GM12878 (cell line): ENCODE results near the gene CYP1A2. TPM values are rescaled to one million over a fixed set of nuclear protein-coding genes. Genes with fewer than 3 reads are reported as not detected.

Experiments
- ATAC-seq: fragments of 200-7000 bp; cut with Tn5 transposase; 3 replicates; pipeline ENCODE4 v1.9.1; 2020; ENCODE audit warnings: mild to moderate bottlenecking, moderate library complexity
- BruUV-seq: library from RNA; stranded (reverse); fragments of 400-500 nt; replicated peaks from 2 replicates; lab custom pipeline; 2021; lab: Mats Ljungman, UMichigan
- CTCF ChIA-PET: fragments of 300-600 bp; sonication (Branson Sonifier 250); formaldehyde crosslinking; extraction: SDS; loops from one replicate; lab custom pipeline; 2021; ENCODE audit warnings: inconsistent platforms; lab: Yijun Ruan, JAX
- POLR2A ChIA-PET: fragments of 350-600 bp; formaldehyde crosslinking; extraction: SDS; loops from one replicate; lab custom pipeline; 2021; ENCODE audit warnings: inconsistent platforms; lab: Charles Lee
- RAD21 ChIA-PET: fragments of 300-600 bp; sonication (Branson Sonifier 250); formaldehyde crosslinking; loops from one replicate; lab custom pipeline; 2023; ENCODE audit warnings: antibody characterized with exemption; ENCODE audit not compliant: unreplicated experiment; lab: Charles Lee
- SMC1A ChIA-PET: fragments of 300-600 bp; sonication (Branson Sonifier 250); formaldehyde crosslinking; loops from one replicate; lab custom pipeline; 2023; ENCODE audit not compliant: unreplicated experiment, uncharacterized antibody; lab: Charles Lee
- DNase-seq: peaks from one replicate; pipeline ENCODE4 v3.0.0-alpha.2; 2011; ENCODE audit warnings: low read depth, low spot score
- FAIRE-seq: peaks from 3 replicates; lab custom pipeline; 2011; peaks lifted over from hg19 to GRCh38; lab: Jason Lieb, UNC
- H2AFZ ChIP-seq: 2 replicates; pipeline ENCODE4 v1.6.0; 2011; ENCODE audit warnings: low read depth, low read length, control low read depth; ENCODE audit not compliant: control insufficient read depth
- H3K27ac ChIP-seq: 2 replicates; pipeline ENCODE4 v1.5.1; 2011; ENCODE audit warnings: control low read depth; ENCODE audit not compliant: control insufficient read depth, insufficient read depth
- H3K27me3 ChIP-seq, 2 experiments: replicated peaks in 1 of 2; 2 replicates each; pipeline versions ENCODE4 v1.6.0 to v1.6.1; 2011; ENCODE audit warnings: low read length in 1 of 2; ENCODE audit not compliant: control insufficient read depth in 2 of 2, insufficient read depth in 2 of 2
- H3K36me3 ChIP-seq, 2 experiments: 2 replicates each; pipeline ENCODE4 v1.5.1; 2011; ENCODE audit warnings: low read length in 1 of 2; ENCODE audit not compliant: control insufficient read depth in 2 of 2, insufficient read depth in 2 of 2
- H3K4me1 ChIP-seq: 2 replicates; pipeline ENCODE4 v1.6.1; 2011; ENCODE audit warnings: mild to moderate bottlenecking, low read length, moderate library complexity, mixed read lengths; ENCODE audit not compliant: control insufficient read depth, insufficient read depth
- H3K4me2 ChIP-seq: 2 replicates; pipeline ENCODE4 v1.6.0; 2011; ENCODE audit warnings: control low read depth; ENCODE audit not compliant: control insufficient read depth, insufficient read depth
- H3K4me3 ChIP-seq: fragments of 200-600 bp; sonication (generic); 2 replicates; pipeline ENCODE4 v1.5.1; 2016
- H3K79me2 ChIP-seq: 2 replicates; pipeline ENCODE4 v1.6.0; 2011; ENCODE audit warnings: low read length; ENCODE audit not compliant: control insufficient read depth, insufficient read depth
- H3K9ac ChIP-seq: 2 replicates; pipeline ENCODE4 v1.8.0; 2011; ENCODE audit warnings: low read length, control low read depth, mixed read lengths; ENCODE audit not compliant: control insufficient read depth, insufficient read depth
- H3K9me3 ChIP-seq: replicated peaks from 3 replicates; pipeline ENCODE4 v1.5.1; 2011; ENCODE audit warnings: mild to moderate bottlenecking, low read length; ENCODE audit not compliant: control insufficient read depth, insufficient read depth
- H4K20me1 ChIP-seq: 2 replicates; pipeline ENCODE4 v1.6.0; 2011; ENCODE audit not compliant: control insufficient read depth, insufficient read depth
- BCL11A ChIP-seq: IDR thresholded peaks from 2 replicates; pipeline ENCODE4 v1.6.1; 2011; ENCODE audit warnings: low read depth, low read length
- BMI1 ChIP-seq: fragments of 450-650 bp; IDR thresholded peaks from 2 replicates; pipeline ENCODE4 v1.6.1; 2016; ENCODE audit warnings: mild to moderate bottlenecking, moderate library complexity, borderline replicate concordance
- EGR1 ChIP-seq, 2 experiments: IDR thresholded peaks; 1 replicate in 1 of 2; 2 replicates in 1 of 2; pipeline ENCODE4 v1.6.1; 2011 to 2012; ENCODE audit warnings: low read depth in 2 of 2, low read length in 2 of 2, borderline replicate concordance in 1 of 2, mild to moderate bottlenecking in 1 of 2, moderate library complexity in 1 of 2
- MEF2A ChIP-seq: IDR thresholded peaks from 2 replicates; pipeline ENCODE4 v1.6.1; 2011; ENCODE audit warnings: low read depth, mild to moderate bottlenecking, low read length, moderate library complexity; ENCODE audit not compliant: insufficient read depth
- NBN ChIP-seq: fragments of 450-650 bp; IDR thresholded peaks from 2 replicates; pipeline ENCODE4 v1.6.1; 2016
- RCOR1 ChIP-seq: conservative IDR thresholded peaks from 2 replicates; pipeline ENCODE4 v1.6.1; 2012; ENCODE audit warnings: low read depth, low read length, improper control_type of control experiment
- SIN3A ChIP-seq: IDR thresholded peaks from 2 replicates; pipeline ENCODE4 v1.6.1; 2012; ENCODE audit warnings: low read depth, low read length, improper control_type of control experiment
- TCF3 ChIP-seq: IDR thresholded peaks from 2 replicates; pipeline ENCODE4 v1.6.1; 2012; ENCODE audit warnings: low read depth, mild to moderate bottlenecking, low read length, borderline replicate concordance; ENCODE audit not compliant: insufficient read depth
- ZNF207 ChIP-seq: fragments of 450-650 bp; IDR thresholded peaks from 2 replicates; pipeline ENCODE4 v1.6.1; 2014; ENCODE audit warnings: antibody characterized with exemption, mild to moderate bottlenecking, borderline replicate concordance
- WGBS: methylation state at CpG from one replicate; pipeline ENCODE4 v1.1.6; 2016; ENCODE audit warnings: low lambda C conversion rate; ENCODE audit not compliant: insufficient replicate concordance, insufficient coverage; ENCODE audit errors: missing lambda C conversion rate; 5-methylcytosine and 5-hydroxymethylcytosine counted together
- in situ Hi-C: fragments of 300-500 bp; cut with MboI; formaldehyde crosslinking; loops from 9 replicates; pipeline ENCODE4 v1.14.3; 2018; ENCODE audit warnings: mixed read lengths
- intact Hi-C: fragments of 100-400 bp; cut with micrococcal nuclease; formaldehyde crosslinking; loops from one replicate; pipeline ENCODE4 v1.14.2; 2022; ENCODE audit not compliant: unreplicated experiment
- polyA plus RNA-seq, 11 experiments: library from polyadenylated mRNA; depleted of rRNA in 4 of 11; unstranded in 6 of 11; stranded (reverse) in 5 of 11; fragments of >200 nt; fragmentation: Nextera tagmentation in 4 of 11; fragmentation: Illumina TruSeq in 1 of 11; extraction: Ambion mirVana in 4 of 11; extraction: Trizol in 1 of 11; gene quantifications; 1 replicate in 1 of 11; 2 replicates in 10 of 11; pipeline versions ENCODE4 v1.2.1 to v1.2.3, GENCODE V29; 2011 to 2016; ENCODE audit warnings: inconsistent platforms in 2 of 11, missing spikeins in 2 of 11, low read depth in 1 of 11
- total RNA-seq, 4 experiments: library from RNA; depleted of rRNA in 3 of 4; stranded (reverse); fragments of >200 nt in 3 of 4; fragmentation: Illumina TruSeq in 1 of 4; extraction: Trizol in 1 of 4; gene quantifications; 2 replicates each; pipeline versions ENCODE4 v1.2.1 to v1.2.3, GENCODE V29; 2013 to 2021
- TF ChIP-seq, protein P1 (sequence below): fragments of 450-650 bp; IDR thresholded peaks from 2 replicates; pipeline ENCODE4 v1.6.1; 2016; ENCODE audit warnings: mild to moderate bottlenecking
- TF ChIP-seq, protein P2 (sequence below): IDR thresholded peaks from 2 replicates; pipeline ENCODE4 v1.6.1; 2011; ENCODE audit warnings: mild to moderate bottlenecking, low read depth, low read length, moderate library complexity; ENCODE audit not compliant: insufficient replicate concordance
- TF ChIP-seq, protein P3 (sequence below): fragments of 450-650 bp; IDR thresholded peaks from 2 replicates; pipeline ENCODE4 v1.6.1; 2016; ENCODE audit warnings: mild to moderate bottlenecking

The CYP1A2 gene
- total and polyA plus RNA-seq, 10 of the 15 experiments (the other 5 are each of a cell fraction or from before 2014, with no cell fraction given): 0.03 to 0.09 (median 0.05) TPM; not detected in 7

DNA sequence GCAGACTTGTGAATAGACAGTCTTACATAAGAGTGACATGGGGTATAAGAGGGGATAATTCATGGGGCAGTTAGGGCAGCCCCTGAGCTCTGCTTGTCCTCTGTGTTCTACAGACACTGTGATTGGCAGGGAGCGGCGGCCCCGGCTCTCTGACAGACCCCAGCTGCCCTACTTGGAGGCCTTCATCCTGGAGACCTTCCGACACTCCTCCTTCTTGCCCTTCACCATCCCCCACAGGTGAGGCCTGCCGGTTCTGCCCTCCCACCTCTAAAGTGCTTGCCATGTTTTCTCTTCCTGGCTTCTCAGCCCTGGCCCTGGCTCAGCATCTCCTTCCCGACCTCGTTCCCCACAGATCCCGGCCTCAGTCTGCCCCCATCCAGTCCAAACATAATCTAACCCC, 3.4 kb downstream of the CYP1A2 start:
- H4K20me1 ChIP-seq: no peaks in the 10 kb centered on the region
- ChIA-PET POLR2A (no interaction called here), RAD21 (no interaction called here), CTCF (interaction anchor here (1.0 to 1.1 kb wide), 2 partner anchors 117 to 132 kb away, joined by 3 read pairs; no protein-coding TSS in a partner anchor), SMC1A (no interaction called here)
- H3K4me1 ChIP-seq: no peaks in the 10 kb centered on the region
- H3K79me2 ChIP-seq: no peaks in the 10 kb centered on the region
- no peaks in the 10 kb centered on the region for H3K36me3 ChIP-seq
- H3K27ac ChIP-seq: no peak overlapping the region
- FAIRE-seq: no peak
- no peaks in the 10 kb centered on the region for H3K27me3 ChIP-seq
- ATAC-seq: no peak
- in situ Hi-C loops: no loop called here
- WGBS: 44% methylated on average over 5 of the region's 8 CpGs
- no TSS peak for BruUV-seq
- no peaks in the 10 kb centered on the region for H3K9me3 ChIP-seq
- H3K4me2 ChIP-seq: no peak overlapping the region
- TF ChIP-seq BCL11A (no peak), ZNF207 (no peak), BMI1 (no peak), EGR1 (IDR thresholded peaks at IDR 0.05; ENCODE audit: borderline replicate concordance in 1 of 2, low read depth in 2 of 2, low read length in 2 of 2) (no peak), RCOR1 (no peak), SIN3A (no peak), TCF3 (no peak), MEF2A (no peak), NBN (no peak)
- TF ChIP-seq, protein P1, sequence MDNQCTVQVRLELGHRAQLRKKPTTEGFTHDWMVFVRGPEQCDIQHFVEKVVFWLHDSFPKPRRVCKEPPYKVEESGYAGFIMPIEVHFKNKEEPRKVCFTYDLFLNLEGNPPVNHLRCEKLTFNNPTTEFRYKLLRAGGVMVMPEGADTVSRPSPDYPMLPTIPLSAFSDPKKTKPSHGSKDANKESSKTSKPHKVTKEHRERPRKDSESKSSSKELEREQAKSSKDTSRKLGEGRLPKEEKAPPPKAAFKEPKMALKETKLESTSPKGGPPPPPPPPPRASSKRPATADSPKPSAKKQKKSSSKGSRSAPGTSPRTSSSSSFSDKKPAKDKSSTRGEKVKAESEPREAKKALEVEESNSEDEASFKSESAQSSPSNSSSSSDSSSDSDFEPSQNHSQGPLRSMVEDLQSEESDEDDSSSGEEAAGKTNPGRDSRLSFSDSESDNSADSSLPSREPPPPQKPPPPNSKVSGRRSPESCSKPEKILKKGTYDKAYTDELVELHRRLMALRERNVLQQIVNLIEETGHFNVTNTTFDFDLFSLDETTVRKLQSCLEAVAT: no peak
- TF ChIP-seq, protein P2, sequence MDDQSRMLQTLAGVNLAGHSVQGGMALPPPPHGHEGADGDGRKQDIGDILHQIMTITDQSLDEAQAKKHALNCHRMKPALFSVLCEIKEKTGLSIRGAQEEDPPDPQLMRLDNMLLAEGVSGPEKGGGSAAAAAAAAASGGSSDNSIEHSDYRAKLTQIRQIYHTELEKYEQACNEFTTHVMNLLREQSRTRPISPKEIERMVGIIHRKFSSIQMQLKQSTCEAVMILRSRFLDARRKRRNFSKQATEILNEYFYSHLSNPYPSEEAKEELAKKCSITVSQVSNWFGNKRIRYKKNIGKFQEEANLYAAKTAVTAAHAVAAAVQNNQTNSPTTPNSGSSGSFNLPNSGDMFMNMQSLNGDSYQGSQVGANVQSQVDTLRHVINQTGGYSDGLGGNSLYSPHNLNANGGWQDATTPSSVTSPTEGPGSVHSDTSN: no peak
- TF ChIP-seq, protein P3, sequence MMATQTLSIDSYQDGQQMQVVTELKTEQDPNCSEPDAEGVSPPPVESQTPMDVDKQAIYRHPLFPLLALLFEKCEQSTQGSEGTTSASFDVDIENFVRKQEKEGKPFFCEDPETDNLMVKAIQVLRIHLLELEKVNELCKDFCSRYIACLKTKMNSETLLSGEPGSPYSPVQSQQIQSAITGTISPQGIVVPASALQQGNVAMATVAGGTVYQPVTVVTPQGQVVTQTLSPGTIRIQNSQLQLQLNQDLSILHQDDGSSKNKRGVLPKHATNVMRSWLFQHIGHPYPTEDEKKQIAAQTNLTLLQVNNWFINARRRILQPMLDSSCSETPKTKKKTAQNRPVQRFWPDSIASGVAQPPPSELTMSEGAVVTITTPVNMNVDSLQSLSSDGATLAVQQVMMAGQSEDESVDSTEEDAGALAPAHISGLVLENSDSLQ: no peak
- no peak overlapping the region for H3K9ac ChIP-seq
- DNase-seq: no peak
- intact Hi-C loops: no loop called here
- no peak overlapping the region for H3K4me3 ChIP-seq
- no peak overlapping the region for H2AFZ ChIP-seq
